HG02610 (cell line): Measurements from ENCODE around the gene TFCP2L1.

Source experiments
- ATAC-seq: cut with Tn5 transposase; IDR thresholded peaks from one replicate; pipeline ENCODE4 v1.9.1; 2021; ENCODE audit warnings: mild to moderate bottlenecking, moderate library complexity; ENCODE audit not compliant: unreplicated experiment

Gene TFCP2L1

DNA sequence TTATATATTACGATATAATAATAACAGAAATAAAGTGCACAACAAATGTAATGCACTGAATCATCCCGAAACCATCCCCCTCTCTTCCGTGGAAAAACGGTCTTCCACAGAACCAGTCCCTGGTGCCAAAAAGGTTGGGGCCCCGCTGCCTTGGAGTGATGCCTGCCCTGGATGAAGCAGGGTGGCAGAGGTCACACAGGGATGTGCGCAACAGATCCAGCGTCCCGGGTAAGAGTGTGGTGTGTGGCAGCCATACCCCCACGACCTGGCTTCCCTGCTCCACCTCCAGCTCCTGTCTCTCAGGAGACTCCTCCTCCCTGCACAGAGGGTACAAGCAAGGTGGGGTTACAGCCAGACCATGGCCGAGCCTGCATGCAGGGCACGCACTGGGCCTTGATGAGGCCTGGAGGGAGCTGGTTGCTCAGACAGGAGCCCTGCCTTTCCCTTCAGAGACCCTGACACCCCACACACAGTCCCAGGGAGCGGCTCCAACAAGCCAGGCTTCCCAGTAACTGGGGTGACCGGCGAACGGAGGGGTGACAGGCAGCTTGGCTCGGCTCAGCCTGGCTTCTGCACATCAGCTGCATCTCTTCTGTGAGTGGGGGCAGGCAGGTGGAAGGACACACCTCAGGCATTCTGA lies 41.1 kb downstream of the TFCP2L1 start:
- no peak for ATAC-seq

DNA sequence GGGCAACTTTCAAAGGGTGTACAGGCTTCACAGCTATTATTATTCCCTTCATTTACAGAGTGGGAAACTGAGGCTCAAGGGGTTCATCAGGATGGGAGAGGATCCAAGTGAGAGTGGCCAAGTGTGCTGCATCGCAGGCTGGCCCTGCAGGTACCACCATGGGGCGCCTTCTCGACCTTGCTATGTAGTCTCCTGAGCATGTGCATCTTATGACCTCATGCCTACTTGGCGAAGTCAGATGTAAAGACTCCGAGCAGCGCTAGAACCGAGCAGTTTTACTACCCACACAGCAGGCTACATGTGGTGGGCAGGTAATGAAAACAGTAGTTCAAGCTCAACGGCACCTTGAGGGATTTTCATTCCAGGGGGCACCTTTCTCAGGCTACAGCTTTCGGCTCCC lies 42.0 kb downstream of the TFCP2L1 start:
- no peak for ATAC-seq

DNA sequence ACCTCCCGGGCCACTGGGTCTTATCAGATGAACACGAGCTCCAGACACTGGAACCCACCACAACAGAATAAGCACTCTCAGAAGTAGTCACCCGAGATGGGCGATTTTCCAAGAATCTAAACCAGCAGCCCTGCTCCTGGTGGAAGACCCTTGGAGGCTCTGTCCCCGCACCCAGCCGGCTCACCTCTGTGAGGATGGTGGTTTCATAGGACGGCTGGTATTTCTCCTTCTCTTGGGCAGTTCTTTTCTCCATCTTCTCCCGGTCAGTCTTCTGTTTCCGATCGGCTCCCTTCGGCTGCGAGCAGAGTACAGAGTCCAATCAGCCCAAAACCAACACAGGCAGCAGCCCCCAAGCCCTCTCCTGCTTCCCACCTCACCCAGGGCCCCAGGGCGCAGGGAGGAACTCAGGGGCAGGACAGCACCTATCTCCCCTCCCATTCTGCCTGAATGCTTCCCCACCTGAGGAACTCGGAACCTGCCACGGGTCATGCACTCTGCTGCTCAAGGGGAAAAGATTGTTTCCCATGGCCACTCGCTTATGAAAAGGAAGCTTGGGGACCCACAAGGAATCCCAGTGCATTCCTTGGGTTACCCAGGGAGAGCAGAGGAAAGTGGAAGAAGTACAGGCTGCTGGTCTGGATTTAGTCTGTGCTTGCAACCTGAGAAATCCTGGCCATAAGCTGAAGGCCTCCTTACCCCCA lies 42.7 kb downstream of the TFCP2L1 start:
- no peak for ATAC-seq

DNA sequence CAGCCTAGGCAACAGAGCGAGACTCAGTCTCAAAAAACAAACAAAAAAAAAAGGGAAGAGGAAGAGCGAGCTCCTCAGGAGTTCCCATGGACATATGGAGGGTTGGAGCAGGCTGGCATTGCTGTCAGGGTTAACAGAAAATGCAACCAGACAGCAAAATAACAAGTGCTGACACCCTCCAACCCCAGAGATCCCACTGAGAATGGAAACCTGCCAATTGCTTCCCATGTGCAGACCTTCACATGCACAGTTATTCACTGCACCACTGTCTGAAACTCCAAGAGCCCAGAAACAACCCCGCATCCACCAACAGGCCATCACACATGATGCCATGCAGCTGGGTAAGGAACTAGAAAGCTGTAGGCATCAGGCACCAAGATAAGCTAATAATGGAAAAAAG lies 43.5 kb downstream of the TFCP2L1 start:
- no peak for ATAC-seq

DNA sequence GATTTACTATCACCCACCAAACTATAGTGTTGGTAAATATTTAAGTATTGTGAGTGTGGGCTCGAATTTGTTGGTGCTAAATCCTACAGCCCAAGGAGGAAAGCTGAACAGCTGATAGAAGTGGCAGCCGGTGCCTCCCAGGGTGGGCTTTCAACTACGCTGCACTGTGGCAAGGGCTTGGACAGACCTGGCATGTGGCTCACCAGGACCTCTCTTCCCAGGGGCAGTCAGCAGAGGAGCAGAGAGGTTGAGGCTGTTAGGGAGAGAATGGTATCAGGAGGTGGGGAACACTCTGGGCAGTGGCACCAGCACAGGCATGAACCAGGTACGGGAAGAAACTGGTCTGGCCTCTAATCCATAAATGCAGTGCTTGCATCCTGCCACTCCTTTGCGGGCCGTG lies 44.6 kb downstream of the TFCP2L1 start:
- no peak for ATAC-seq

DNA sequence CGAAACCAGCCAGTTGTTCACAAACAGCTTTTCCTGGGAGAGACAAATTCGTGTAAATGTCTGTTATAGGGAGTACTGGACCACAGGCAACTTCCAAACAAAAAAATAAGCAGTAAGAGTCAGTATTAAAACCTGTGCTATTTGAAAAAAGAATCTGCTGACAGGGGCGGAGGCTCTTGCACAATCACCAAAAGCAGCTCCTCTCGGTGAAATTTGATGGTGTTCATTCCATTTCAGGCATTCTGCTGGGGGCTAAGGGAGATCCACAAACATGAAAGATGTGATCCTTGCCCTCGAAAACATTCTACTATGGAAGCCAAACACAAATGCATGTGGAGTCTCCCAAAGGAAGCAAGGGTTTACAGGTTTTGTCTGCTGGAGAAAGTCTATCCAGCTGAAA lies 45.0 kb downstream of the TFCP2L1 start:
- no peak for ATAC-seq

DNA sequence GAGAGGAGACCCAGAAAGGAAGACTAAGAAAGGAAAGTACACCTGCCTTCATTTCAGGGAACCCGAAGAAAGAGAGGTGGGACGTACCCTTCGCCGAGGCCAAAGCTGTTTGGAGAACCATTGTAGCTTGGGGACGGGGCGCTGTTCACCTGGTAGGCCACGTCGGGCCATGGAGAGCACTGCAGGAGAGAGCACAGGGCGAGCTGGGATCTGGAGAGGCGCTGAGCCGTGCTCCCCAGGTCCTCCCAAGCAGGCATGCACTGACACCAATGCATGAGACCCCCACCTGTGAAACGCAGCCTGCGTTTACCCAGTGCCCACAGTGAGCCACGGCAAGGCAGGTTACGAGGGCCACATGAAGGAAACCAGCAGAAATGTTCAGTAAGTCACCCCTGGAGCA lies 45.5 kb downstream of the TFCP2L1 start:
- no peak for ATAC-seq

DNA sequence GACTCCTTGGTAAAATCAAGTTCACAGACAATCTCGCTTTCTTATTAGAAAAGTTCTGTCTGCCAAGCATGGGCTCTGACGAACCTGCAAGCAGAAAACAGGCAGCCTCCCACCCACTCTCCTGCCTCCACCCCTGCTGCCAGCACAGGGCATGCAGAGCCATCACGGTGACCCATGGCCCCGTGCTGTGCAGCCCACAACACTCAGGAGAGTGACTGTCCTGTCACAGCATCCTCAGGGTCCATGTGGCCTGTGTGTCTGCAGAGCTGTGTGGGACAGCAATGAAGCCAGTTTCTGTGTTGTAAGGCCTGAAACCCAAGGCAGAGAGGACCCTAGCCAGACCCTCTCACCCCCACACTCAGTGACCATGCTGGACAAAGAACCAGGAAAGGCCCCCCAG lies 46.2 kb downstream of the TFCP2L1 start:
- no peak for ATAC-seq

DNA sequence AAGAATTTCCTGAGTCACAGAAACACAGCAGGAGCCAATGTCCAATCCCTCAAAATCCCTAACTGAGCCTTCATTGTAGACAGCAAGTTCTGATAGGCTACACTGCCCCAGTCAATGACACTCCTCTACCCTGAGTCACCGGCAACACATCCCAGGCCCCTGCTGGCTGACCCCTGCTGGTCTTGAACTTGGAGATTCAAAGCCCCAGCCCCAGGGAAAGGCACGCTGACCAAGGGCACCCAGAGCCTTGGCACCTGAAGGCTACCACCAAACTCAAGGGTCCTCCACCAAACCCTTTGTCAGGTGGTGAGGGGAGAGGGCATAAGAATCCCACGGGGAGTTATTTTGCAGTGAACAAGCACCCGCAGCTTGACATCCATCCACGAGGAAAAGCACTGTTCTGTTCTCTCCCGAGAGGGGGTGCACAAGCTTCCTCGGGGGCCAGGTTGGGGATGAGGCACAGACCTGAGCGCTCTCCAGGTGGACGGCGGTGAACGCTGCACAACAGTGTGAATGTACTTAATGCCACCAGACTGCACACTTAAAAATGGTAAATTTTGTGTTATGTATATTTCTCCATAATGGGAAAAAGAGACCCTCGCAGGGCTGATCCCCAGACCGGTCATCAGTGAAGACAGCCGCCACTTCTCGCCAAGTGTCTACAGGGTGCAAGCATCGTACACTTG lies 46.9 kb downstream of the TFCP2L1 start:
- ATAC-seq, result no peak

DNA sequence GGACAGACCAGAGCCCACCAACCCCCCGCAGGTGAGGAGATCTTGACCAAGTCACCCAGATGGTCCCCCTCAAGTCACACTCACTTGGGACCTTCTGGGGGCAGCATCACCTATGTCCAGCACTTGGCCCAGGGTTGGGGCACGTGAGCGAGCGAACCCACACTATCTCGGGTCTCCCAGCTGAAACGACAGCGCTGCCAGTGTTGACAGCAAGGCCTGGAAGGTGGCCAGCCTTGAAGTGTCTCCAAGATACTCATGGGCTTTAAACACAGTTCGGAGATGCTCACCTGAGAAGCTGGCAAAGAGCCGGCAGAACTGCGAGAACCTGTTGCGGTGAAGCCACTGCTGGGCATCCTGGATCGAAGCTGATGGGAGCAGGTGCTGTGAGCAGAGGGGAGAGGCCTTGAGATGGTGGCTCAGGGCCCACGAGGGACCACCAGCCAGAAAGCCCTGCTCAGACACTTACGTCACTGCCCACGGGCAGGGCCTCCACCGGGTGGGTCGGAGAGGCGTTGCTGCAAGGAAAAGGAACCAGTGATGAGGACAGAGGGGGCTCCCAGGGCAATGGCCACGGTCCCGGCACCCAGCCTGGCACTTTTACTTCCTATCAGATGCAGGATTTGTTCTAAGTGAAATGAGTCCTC lies 47.5 kb downstream of the TFCP2L1 start:
- no peak for ATAC-seq

DNA sequence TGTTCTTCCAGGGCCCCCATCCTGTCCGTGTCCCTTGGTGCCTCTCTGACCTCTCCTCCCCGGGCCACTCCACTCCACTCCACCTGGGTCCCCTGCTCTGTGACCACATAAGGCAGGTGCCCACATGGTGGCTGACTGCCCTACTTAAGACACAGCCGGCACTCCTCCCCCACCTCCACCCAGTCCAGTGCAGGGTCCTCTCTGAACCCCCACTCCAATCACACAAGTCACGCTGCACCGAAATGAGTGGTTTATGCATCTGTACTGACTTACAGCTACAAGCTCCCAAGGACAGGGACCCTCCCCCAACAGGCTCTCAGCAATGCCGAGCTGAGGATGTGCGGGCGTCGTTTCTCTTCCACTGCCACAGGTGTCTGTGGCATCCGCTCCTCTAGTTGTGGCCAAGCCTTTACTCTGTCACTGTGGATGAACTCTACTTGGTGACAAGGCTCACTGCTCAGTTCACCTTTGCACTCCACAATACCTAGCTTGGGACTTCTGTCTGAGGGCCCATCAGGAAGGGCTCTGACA lies 48.3 kb downstream of the TFCP2L1 start:
- ATAC-seq, result no peak

DNA sequence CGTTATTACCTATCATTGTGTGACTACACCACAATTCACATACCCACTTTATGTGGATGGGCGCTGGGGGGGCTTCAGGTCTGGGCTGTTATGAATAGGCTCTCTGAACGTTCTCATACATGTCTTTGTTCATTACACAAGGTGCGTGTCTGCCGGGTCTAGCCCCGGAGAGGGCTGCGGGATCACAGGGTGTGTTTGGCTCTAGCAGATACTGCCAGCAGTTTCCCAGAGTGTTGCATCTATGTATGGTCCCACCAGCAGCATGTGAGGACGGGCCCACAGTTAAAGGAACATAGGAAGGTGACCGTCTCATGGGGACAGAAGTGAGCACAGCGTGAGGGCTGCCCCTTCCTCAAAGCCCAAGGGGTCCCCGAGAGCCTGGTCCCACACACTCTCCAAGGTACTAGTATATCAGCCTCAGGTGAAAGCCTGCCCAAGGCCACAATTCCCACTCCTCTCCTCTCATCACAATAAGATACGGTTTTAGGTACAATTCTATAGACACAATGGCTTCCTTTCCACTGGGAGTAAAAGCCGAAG lies 48.8 kb downstream of the TFCP2L1 start:
- ATAC-seq, result no peak

DNA sequence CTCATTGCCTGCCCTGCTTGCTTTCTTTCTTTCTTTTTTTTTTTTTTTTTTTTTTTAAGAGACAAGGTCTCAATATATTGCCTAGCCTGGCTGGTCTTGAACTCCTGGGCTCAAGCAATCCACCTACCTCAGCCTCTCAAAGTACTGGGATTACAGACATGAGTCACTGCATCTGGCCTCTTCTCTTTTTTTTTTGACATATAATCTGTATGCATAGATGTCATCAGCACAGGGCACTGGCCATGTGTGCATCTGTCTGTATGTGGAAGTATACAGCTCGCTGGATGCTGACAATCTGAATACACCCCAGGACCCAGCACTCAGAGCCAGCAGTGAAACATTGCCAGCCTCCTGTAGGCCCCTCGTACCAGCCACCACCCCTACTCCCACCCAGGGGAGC lies 49.5 kb downstream of the TFCP2L1 start:
- no peak for ATAC-seq

DNA sequence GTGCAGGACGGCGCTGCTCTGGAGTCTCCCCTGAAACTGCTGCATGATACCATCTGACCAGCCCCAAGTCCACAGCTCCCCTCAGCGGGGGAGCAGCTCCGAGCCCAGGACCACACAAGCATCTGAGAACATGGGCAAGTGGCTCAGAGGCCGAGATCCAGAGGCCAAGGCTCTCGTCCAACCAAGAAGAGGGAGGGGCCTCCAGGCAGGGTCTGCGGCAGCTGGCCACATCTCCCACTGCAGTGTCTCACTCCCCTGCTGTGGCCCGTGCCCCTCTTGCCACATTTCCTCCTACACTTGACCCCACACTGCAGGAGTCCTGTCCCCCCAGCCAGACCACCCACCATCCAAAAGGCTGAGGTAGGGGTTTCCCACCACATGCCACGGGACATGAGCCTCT lies 50.2 kb downstream of the TFCP2L1 start:
- ATAC-seq, result no peak

DNA sequence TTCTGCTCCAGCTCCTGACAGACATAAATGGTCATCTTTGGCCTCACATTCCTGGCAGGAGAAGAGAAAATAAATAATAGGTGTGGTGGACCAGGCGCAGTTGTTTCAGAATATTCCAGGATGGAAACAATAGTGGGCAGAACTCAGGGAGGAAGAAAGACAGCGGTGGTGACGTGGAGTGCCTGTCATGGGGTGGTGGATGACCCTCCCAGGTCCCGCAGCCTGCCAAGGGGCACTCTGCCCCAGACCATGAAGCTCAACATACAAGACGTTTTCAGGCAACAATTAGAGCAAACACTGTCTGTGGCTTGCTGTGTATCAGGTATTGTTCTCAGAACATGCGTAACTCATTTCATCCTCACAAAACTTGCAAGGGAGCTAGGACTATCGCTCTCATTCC lies 50.9 kb downstream of the TFCP2L1 start:
- ATAC-seq, result no peak

DNA sequence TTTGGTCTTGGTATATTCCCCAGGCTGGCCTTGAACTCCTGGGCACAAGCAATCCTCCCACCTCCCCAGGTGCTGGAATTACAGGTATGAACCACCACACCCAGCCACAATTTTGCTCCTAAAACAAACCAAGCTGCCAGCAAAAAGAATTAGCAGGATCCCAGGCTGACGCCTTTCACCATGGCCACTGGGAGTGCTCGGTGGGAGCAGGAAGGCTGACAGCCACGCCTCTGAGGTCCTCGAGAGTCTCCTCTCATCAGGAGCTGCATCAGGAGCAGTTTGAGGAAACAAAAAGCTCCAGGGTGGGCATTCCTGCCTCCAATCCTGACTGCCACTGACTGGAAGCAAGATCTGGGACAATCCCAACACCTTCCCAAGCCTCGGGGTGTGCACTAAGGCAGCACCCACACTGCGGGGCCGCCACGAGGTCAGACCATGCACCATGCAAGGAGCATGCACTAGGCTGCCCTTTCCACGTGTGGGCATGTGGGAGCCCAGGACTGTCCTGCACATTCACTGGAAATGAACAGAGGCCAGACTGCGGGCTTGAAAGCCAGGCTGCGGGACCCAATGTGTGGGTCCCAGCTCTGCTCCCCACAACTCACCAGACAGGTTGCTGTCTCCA lies 51.4 kb downstream of the TFCP2L1 start:
- no peak for ATAC-seq

DNA sequence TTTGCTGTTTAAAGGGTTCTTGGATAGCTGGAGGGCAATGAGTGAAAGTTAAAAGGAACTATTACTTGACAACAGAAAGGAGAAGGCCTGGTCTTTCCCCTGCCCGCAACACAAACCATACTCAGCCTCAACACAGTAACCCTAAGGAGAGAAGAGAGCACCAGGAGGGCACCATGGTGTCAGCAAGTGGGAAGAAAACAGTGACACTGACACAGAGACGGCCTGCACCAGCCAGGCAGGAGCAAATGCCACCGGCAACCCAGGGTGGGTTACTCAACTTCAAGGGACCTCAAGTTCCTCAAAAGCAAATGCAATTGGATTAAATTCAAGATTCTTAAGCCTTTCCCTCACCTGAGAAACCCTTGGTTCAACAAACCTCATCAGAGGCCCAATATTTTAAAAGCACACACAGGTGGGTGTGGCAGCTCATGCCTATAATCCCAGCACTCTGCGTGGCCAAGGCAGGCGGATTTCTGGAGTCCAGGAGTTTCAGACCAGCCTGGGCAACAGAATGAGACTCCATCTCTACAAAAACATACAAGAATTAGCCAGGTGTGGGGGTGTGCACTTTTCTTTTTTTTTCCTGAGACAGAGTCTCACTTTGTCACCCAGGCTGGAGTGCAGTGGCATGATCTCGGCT lies 52.3 kb downstream of the TFCP2L1 start:
- no peak for ATAC-seq

DNA sequence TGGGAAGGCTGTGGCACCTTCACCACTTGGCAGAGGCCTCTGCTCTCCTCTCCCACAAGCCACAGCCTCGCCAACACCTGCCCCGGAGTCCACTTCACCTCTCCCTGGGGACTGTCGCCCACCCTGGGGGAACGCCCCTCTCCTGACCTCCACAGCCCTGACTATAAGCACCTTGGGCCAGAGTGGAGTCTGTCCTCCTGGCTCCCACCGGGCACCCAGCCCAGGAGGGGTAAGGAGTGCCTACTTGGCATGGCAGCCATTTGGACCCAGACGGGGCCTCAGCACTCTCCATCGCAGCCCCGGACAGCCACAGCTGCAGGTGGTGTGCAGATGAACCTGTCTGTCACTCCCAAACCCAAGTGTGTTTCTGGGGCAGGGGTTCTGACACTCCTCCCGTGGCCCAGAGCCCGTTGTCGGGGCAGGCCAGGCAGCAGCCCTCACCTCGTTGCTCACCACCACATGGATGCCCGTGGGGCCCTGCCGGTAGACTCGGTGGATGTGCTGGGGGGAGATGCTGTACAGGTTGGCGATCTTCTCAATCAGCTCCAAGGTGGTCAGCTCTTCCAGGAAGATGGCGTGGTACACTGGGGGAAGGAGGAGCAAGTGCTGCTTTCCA lies 53.5 kb downstream of the TFCP2L1 start:
- no peak for ATAC-seq

DNA sequence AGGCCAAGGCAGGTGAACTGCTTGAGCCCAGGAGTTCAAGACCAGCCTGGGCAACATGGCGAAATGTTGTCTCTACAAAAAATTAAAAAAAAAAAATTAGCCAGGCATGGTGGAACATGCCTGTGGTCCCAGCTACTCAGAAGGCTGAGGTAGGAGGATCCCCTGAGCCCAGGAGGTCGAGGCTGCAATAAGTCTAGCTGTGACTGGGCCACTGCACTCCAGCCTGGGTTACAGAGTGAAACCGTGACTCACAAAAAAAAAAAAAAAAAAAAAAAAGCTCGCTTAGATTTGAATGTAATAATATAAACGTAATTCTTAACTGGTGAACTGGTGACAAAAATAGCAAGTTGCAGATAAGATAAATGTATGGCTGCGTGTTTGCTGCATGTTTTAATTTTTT lies 56.5 kb downstream of the TFCP2L1 start:
- ATAC-seq, result no peak
